Activated CD8-positive, alpha-beta memory T cell treated with anti-CD3 and anti-CD28 coated beads, Interleukin-2, amount 10 ng/mL, durations not matched to agents 7 days and 5 days (primary cell): Measurements from ENCODE around the gene FER. TPM values are rescaled to one million over a fixed set of nuclear protein-coding genes. Genes with fewer than 3 reads are reported as not detected.
"Not testable (repeated sequence)": the region's sequence is repeated elsewhere in the genome, so short reads cannot be mapped to it uniquely, and the experiment has no call there.

Source experiments
- ATAC-seq: fragments of 150-1000 bp; cut with Tn5 transposase; one replicate; pipeline ENCODE4 v1.10.0; 2021; ENCODE audit warnings: moderate library complexity
- CTCF ChIA-PET: fragments of 350-600 bp; sonication (Branson Sonifier 250); formaldehyde crosslinking; loops from one replicate; lab custom pipeline; 2021; ENCODE audit warnings: antibody characterized with exemption; lab: Charles Lee
- DNase-seq: peaks from one replicate; pipeline ENCODE4 v3.0.0-alpha.2; 2020
- H3K27ac Mint-ChIP-seq: one replicate; pipeline ENCODE4 v1.8.0; 2021; ENCODE audit warnings: mild to moderate bottlenecking, mixed read lengths
- H3K27me3 Mint-ChIP-seq: one replicate; pipeline ENCODE4 v1.8.0; 2021; ENCODE audit warnings: mixed read lengths
- H3K36me3 Mint-ChIP-seq: one replicate; pipeline ENCODE4 v1.8.0; 2021; ENCODE audit warnings: mild to moderate bottlenecking, mixed read lengths
- H3K4me1 Mint-ChIP-seq: one replicate; pipeline ENCODE4 v1.8.0; 2021; ENCODE audit warnings: mixed read lengths
- H3K4me3 Mint-ChIP-seq: one replicate; pipeline ENCODE4 v1.8.0; 2021; ENCODE audit warnings: mild to moderate bottlenecking, moderate library complexity, mixed read lengths
- H3K9me3 Mint-ChIP-seq: one replicate; pipeline ENCODE4 v1.8.0; 2022; ENCODE audit warnings: low read depth, mixed read lengths
- total RNA-seq, 2 experiments: library from RNA; stranded (reverse); gene quantifications; one replicate each; pipeline ENCODE4 v1.2.3, GENCODE V29; 2021

FER gene
- total RNA-seq, 2 experiments from 2014 or later: 9.0 to 11.7 TPM

DNA sequence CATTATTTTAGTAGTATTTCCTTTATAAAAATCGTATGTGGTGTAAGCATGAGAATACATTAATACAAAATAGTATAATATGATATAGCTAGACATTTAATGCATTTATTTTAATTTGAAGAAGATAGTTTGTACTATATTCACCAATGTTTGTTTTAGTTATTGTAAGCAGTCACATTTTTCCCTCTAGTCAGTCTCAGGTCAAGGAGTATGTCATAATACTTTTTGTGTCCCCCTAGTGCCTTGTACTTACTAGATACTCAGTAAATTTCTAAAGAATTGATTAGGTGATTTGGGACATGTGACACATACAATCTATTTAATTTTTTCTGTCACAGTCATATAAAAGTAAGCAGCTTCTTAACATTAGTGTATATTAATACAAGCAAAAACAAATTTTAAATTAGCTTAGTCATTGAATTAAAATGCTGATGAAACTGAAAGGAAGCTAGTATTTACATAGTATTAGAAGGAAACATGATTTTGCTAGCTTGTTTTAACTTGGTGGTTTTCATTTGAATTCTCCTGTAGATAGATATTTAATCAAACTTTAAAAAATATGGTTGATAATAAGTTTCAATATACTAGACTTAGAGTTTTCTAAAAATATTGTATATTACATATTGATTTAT is 242.2 kb downstream of the FER start:
- Mint-ChIP-seq H3K4me1 (no peaks in the 10 kb centered on the region), H3K27me3 (no peaks in the 10 kb centered on the region), H3K36me3 (peaks cover 6% of the 10 kb centered on the region), H3K4me3 (no peak overlapping the region), H3K9me3 (peaks cover 2% of the 10 kb centered on the region), H3K27ac (no peak overlapping the region)
- DNase-seq: no peak
- no peak for ATAC-seq
- CTCF ChIA-PET: no interaction called here

DNA sequence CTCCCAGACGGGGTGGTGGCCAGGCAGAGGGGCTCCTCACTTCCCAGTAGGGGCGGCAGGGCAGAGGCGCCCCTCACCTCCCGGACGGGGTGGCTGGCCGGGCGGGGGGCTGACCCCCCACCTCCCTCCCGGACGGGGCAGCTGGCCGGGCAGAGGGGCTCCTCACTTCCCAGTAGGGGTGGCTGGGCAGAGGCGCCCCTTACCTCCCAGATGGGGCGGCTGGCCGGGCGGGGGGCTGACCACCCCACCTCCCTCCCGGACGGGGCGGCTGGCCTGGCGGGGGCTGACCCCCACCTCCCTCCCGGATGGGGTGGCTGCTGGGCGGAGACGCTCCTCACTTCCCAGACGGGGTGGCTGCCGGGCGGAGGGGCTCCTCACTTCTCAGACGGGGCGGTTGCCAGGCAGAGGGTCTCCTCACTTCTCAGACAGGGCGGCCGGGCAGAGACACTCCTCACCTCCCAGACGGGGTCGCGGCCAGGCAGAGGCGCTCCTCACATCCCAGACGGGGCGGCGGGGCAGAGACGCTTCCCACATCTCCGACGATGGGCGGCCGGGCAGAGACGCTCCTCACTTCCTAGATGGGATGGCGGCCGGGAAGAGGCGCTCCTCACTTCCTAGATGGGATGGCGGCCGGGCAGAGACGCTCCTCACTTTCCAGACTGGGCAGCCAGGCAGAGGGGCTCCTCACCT is 244.8 kb downstream of the FER start:
- DNase-seq, H3K27me3 Mint-ChIP-seq, CTCF ChIA-PET, H3K36me3 Mint-ChIP-seq, H3K27ac Mint-ChIP-seq, H3K4me3 Mint-ChIP-seq, H3K9me3 Mint-ChIP-seq, H3K4me1 Mint-ChIP-seq, ATAC-seq: not testable (repeated sequence)

DNA sequence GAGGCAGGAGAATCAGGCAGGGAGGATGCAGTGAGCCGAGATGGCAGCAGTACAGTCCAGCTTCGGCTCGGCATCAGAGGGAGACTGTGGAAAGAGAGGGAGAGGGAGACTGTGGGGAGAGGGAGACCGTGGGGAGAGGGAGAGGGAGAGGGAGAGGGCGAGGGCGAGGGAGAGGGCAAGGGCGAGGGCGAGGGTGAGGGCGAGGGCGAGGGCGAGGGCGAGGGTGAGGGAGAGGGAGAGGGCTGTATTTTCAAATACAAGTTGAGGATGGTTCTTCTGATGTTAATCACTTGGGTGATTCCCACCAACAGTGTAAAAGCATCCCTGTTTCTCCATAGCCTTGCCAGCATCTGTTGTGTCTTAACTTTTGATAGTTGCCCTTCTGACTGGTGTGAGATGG is 245.7 kb downstream of the FER start:
- H3K27me3 Mint-ChIP-seq, CTCF ChIA-PET: not testable (repeated sequence)

DNA sequence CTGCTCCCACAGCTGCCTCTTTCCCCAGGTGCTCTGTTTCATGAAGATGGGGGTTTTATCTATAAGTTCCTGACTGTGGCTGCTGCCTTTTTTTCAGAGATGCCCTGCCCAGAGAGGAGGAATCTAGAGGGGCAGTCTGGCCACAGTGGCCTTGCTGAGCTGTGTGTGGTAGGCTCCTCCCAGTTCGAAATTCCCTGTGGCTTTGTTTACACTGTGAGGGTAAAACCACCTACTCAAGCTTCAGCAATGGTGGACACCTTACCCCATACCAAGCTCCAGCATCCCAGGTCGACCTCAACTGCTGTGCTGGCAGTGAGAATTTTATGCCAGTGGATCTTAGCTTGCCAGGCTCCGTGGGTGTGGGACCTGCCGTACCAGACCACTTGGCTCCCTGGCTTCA is 250.0 kb downstream of the FER start:
- Mint-ChIP-seq H3K27me3 (no peaks in the 10 kb centered on the region), H3K27ac (no peak overlapping the region), H3K4me1 (no peaks in the 10 kb centered on the region), H3K9me3 (peaks cover 2% of the 10 kb centered on the region), H3K36me3 (peaks cover 7% of the 10 kb centered on the region), H3K4me3 (no peak overlapping the region)
- ATAC-seq (no peak), DNase-seq (no peak)
- CTCF ChIA-PET: interaction anchor here (0.7 kb wide), 1 partner anchor 1412 kb away, joined by 4 read pairs; no protein-coding TSS in a partner anchor

More for the DNA sequence above, 245.7 kb downstream of the FER start:
- not testable (repeated sequence) for ATAC-seq, DNase-seq, H3K4me1 Mint-ChIP-seq, H3K27ac Mint-ChIP-seq, H3K4me3 Mint-ChIP-seq, H3K36me3 Mint-ChIP-seq, H3K9me3 Mint-ChIP-seq

DNA sequence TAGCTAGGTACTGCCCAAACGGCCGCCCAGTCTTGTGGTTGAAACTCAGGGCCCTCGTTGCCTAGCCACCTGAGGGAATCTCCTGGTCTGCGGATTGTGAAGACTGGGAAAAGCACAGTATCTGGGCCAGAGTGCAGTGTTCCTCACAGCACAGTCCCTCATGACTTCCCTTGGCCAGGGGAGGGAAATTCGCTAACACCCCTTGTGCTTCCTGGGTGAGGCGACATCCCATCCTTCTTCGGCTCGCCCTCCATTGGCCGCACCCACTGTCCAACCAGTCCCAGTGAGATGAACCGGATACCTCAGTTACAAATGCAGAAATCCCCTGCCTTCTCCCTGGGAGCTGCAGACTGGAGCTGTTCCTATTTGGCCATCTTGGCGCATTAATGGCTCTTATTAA is 250.5 kb downstream of the FER start:
- no peak overlapping the region for H3K27ac Mint-ChIP-seq
- ATAC-seq (no peak), DNase-seq (no peak)
- no peaks in the 10 kb centered on the region for H3K4me1 Mint-ChIP-seq
- H3K36me3 Mint-ChIP-seq: peaks cover 7% of the 10 kb centered on the region
- H3K9me3 Mint-ChIP-seq: peaks cover 2% of the 10 kb centered on the region
- no peaks in the 10 kb centered on the region for H3K27me3 Mint-ChIP-seq
- CTCF ChIA-PET: interaction anchor here (0.7 kb wide), 1 partner anchor 1412 kb away, joined by 4 read pairs; no protein-coding TSS in a partner anchor
- H3K4me3 Mint-ChIP-seq: no peak overlapping the region

DNA sequence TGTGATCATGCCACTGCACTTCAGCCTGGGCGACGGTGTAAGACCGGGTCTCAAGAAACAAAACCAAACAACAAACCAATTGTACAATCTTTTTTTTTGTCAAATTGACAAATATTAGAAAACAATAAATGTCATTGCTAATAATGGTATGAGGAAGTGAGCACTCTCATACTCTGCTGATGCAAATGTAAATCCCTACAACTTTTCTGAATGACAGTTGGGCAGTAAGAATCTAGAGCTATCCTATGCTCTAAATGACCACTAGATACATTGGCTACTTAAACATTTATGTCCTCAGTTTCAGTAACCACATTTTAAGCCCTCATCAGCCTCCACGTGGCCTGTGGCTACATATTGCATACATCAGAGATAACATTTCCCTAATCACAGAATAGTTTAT is 256.2 kb downstream of the FER start:
- Mint-ChIP-seq H3K27ac (no peak overlapping the region), H3K27me3 (no peaks in the 10 kb centered on the region), H3K36me3 (no peaks in the 10 kb centered on the region), H3K9me3 (no peaks in the 10 kb centered on the region), H3K4me3 (no peak overlapping the region), H3K4me1 (no peaks in the 10 kb centered on the region)
- CTCF ChIA-PET: no interaction called here
- no peak for ATAC-seq
- no peak for DNase-seq

DNA sequence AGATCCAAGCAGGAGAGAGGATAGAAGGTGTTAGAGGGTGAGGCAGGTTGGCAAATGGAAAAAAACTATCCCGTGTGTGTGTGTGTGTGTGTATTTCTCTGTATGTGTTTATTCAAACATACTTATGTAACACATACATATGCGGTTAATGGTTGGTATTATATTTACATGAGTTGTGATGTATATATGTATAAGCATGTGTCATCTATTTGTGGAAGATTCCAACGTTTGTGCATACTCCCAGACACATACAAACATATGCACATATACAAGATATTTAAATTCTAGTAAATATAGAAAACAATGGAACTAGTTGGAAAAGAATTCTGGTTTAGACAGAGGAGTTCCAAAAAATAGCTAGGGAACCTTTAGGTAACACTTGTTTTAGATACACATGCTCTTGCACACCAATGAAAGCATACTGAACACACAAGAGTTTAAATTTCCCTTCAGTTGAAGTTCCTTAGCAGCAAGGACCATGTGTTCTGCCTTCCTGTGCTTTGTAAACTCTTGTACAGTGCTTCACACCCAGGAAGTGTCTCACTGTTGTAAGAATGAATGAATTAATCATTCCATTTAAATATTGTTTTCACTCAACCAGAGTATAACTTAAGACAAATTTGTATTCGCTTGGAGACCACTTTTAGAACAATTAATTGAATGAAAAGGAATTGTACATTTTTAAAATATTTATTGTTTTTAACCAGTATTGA is 257.8 kb downstream of the FER start:
- Mint-ChIP-seq H3K4me1 (no peaks in the 10 kb centered on the region), H3K27me3 (no peaks in the 10 kb centered on the region), H3K36me3 (no peaks in the 10 kb centered on the region), H3K27ac (no peak overlapping the region), H3K4me3 (no peak overlapping the region), H3K9me3 (no peaks in the 10 kb centered on the region)
- ATAC-seq (no peak), DNase-seq (no peak)
- CTCF ChIA-PET: no interaction called here

GRCh38 chr5:109006129-109006528 is 258.4 kb downstream of the FER start:
- CTCF ChIA-PET: no interaction called here
- no peak for ATAC-seq
- no peak overlapping the region for H3K27ac Mint-ChIP-seq

DNA sequence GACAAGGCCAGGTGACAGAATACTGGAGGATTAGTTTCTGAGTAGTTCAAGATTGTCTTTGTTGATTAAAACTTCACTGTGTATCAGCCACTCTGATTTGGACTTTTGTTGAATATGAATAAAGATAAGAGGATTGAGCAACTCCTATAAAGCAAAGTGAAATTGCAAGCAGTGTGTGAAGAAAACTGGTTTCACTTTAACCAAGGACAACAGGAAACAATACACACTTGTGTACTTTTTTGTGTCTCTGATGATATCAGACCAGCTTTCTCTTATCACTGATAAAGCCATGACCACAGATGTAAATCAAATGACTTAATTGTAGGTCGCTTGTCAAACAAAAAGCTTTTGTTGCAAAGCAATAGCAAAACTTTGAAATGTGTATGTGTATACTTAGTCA is 268.6 kb downstream of the FER start:
- CTCF ChIA-PET: no interaction called here
- no peaks in the 10 kb centered on the region for H3K27me3 Mint-ChIP-seq
- ATAC-seq (peak; percentile 30), DNase-seq (no peak)
- no peaks in the 10 kb centered on the region for H3K36me3 Mint-ChIP-seq
- H3K27ac Mint-ChIP-seq: no peak overlapping the region
- H3K4me1 Mint-ChIP-seq: peaks cover 3% of the 10 kb centered on the region
- H3K9me3 Mint-ChIP-seq: no peaks in the 10 kb centered on the region
- no peak overlapping the region for H3K4me3 Mint-ChIP-seq

More at GRCh38 chr5:109006129-109006528, 258.4 kb downstream of the FER start:
- no peak overlapping the region for H3K4me3 Mint-ChIP-seq
- no peak for DNase-seq
- H3K4me1 Mint-ChIP-seq: no peaks in the 10 kb centered on the region
- H3K9me3 Mint-ChIP-seq: no peaks in the 10 kb centered on the region
- no peaks in the 10 kb centered on the region for H3K36me3 Mint-ChIP-seq
- no peaks in the 10 kb centered on the region for H3K27me3 Mint-ChIP-seq

- no peaks in the 10 kb centered on the region for H3K9me3 Mint-ChIP-seq
- no peaks in the 10 kb centered on the region for H3K27me3 Mint-ChIP-seq
- no peaks in the 10 kb centered on the region for H3K36me3 Mint-ChIP-seq
- H3K4me1 Mint-ChIP-seq: no peaks in the 10 kb centered on the region
- ATAC-seq: no peak
- CTCF ChIA-PET: no interaction called here
- no peak for DNase-seq
- no peak overlapping the region for H3K27ac Mint-ChIP-seq
- H3K4me3 Mint-ChIP-seq: no peak overlapping the region
These were observed 274.4 kb downstream of the FER start for GRCh38 chr5:109022056-109022455.

- H3K27me3 Mint-ChIP-seq, DNase-seq, H3K36me3 Mint-ChIP-seq, H3K27ac Mint-ChIP-seq, H3K9me3 Mint-ChIP-seq, CTCF ChIA-PET, H3K4me3 Mint-ChIP-seq, ATAC-seq, H3K4me1 Mint-ChIP-seq: not testable (repeated sequence)
These were observed 278.0 kb downstream of the FER start for GRCh38 chr5:109025729-109026128.

- DNase-seq: no peak
- no peak for ATAC-seq
- Mint-ChIP-seq H3K36me3 (no peaks in the 10 kb centered on the region), H3K9me3 (no peaks in the 10 kb centered on the region), H3K4me3 (no peak overlapping the region), H3K4me1 (no peaks in the 10 kb centered on the region), H3K27ac (no peak overlapping the region), H3K27me3 (no peaks in the 10 kb centered on the region)
- CTCF ChIA-PET: no interaction called here
These were observed 280.4 kb downstream of the FER start for GRCh38 chr5:109027983-109028607.

GRCh38 chr5:109028608-109029299 is 281.1 kb downstream of the FER start:
- H3K4me1 Mint-ChIP-seq: no peaks in the 10 kb centered on the region
- no peaks in the 10 kb centered on the region for H3K9me3 Mint-ChIP-seq
- H3K4me3 Mint-ChIP-seq: no peak overlapping the region
- CTCF ChIA-PET: no interaction called here
- no peak overlapping the region for H3K27ac Mint-ChIP-seq
- DNase-seq: no peak
- no peaks in the 10 kb centered on the region for H3K36me3 Mint-ChIP-seq
- no peak for ATAC-seq
- H3K27me3 Mint-ChIP-seq: no peaks in the 10 kb centered on the region
